WERI-Rb-1 (cell line): ENCODE measurements around the gene NMRK2.

Experiments used
- DNase-seq: peaks from one replicate; pipeline ENCODE4 v3.0.0-alpha.2; 2020
- H3K27ac ChIP-seq: fragments of 250-450 bp; sonication (Bioruptor Pico); 2 replicates; pipeline ENCODE4 v1.5.1; 2020; ENCODE audit warnings: mild to moderate bottlenecking, moderate library complexity
- H3K27me3 ChIP-seq: fragments of 250-450 bp; sonication (Bioruptor Pico); 2 replicates; pipeline ENCODE4 v1.5.1; 2021; ENCODE audit warnings: mild to moderate bottlenecking, low read depth, moderate library complexity; ENCODE audit not compliant: insufficient read depth, severe bottlenecking
- H3K36me3 ChIP-seq: fragments of 250-450 bp; sonication (Bioruptor Pico); 2 replicates; pipeline ENCODE4 v1.5.1; 2020; ENCODE audit warnings: mild to moderate bottlenecking, moderate library complexity
- H3K4me3 ChIP-seq: 2 replicates; pipeline ENCODE4 v1.5.1; 2011; ENCODE audit warnings: low read depth, mild to moderate bottlenecking, control low read depth, low read length
- H3K9me3 ChIP-seq: fragments of 250-450 bp; sonication (Bioruptor Pico); 2 replicates; pipeline ENCODE4 v1.5.1; 2021; ENCODE audit warnings: mild to moderate bottlenecking, moderate library complexity; ENCODE audit not compliant: severe bottlenecking
- TF ChIP-seq, protein P1 (sequence below): IDR thresholded peaks from 2 replicates; pipeline ENCODE4 v1.5.1; 2011; ENCODE audit warnings: low read depth, mild to moderate bottlenecking, control low read depth, inconsistent platforms, low read length

Gene NMRK2

DNA sequence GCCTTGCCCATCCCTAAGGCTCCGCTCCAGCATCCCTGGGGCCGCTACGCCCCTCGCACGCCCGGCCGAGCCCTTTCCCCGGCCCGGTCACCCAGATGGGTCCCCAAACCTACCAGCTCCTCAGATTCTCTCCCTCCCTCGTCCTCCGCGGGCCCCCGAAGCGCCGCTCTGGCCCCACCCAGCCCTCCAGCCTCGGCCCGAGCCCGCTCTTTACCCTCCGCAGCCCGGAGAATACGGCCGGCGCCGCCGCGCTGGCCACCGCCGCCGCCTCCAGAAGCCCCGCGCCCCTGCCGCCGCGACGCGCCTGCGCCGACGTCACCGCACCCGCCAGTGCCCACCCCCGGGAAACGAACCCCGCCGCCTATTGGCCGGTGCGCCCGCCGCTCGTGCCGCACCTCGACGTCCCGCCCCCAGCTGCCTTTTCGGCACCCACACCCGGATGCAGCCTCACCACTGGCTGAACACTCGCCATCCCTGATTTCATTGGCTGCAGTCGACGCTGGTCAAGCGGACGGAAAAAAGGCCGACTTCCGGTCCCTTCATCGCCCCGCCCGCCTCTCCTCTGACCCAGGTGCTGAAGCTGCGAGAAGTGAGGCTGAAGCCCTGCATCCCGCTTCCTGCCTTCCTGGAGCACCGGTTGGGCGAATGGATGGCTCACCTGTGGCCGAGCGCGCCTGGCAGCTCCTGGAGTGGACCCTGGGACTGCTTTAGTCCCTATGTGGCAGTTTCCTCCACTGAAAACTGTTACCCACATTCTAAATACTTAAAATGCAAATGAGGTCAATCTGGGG, 38.1 kb downstream of the NMRK2 start, which contains the start of gene DAPK3:
DAPK3 (minus strand) TSS at position 292 of the 791 bp plus-strand sequence. CDS start 1,364 bp downstream, outside the sequence.
- Histone ChIP-seq H3K4me3 (peak within 1 kb of the TSS; percentile 66), H3K27ac (peak within 1 kb of the TSS; percentile 83), H3K9me3 (no peaks in the 10 kb centered on the region), H3K27me3 (no peaks in the 10 kb centered on the region), H3K36me3 (peaks cover 51% of the 10 kb centered on the region)
- TF ChIP-seq, protein P1, sequence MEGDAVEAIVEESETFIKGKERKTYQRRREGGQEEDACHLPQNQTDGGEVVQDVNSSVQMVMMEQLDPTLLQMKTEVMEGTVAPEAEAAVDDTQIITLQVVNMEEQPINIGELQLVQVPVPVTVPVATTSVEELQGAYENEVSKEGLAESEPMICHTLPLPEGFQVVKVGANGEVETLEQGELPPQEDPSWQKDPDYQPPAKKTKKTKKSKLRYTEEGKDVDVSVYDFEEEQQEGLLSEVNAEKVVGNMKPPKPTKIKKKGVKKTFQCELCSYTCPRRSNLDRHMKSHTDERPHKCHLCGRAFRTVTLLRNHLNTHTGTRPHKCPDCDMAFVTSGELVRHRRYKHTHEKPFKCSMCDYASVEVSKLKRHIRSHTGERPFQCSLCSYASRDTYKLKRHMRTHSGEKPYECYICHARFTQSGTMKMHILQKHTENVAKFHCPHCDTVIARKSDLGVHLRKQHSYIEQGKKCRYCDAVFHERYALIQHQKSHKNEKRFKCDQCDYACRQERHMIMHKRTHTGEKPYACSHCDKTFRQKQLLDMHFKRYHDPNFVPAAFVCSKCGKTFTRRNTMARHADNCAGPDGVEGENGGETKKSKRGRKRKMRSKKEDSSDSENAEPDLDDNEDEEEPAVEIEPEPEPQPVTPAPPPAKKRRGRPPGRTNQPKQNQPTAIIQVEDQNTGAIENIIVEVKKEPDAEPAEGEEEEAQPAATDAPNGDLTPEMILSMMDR = no peak
- peak; percentile 98 for DNase-seq

DNA sequence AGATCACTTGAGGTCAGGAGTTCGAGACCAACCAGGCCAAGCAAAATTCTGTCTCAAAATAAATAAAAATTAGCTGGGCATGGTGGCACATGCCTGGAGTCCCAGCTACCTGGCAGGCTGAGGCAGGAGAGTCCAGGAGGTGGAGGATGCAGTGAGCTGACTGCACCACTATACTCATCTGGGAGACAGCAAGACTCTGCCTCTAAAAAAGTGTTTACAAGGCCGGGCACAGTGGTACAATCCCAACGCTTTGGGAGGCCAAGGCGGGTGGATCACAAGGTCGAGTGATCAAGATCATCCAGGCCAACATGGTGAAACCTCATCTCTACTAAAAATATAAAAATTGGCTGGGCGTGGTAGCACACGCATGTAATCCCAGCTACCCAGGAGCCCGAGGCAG, 42.3 kb downstream of the NMRK2 start:
- H3K27me3 ChIP-seq = no peaks in the 10 kb centered on the region
- H3K27ac ChIP-seq = no peak overlapping the region
- TF ChIP-seq, protein P1 = no peak
- no peaks in the 10 kb centered on the region for H3K9me3 ChIP-seq
- H3K4me3 ChIP-seq = no peak overlapping the region
- no peak for DNase-seq
- peaks cover 54% of the 10 kb centered on the region for H3K36me3 ChIP-seq

DNA sequence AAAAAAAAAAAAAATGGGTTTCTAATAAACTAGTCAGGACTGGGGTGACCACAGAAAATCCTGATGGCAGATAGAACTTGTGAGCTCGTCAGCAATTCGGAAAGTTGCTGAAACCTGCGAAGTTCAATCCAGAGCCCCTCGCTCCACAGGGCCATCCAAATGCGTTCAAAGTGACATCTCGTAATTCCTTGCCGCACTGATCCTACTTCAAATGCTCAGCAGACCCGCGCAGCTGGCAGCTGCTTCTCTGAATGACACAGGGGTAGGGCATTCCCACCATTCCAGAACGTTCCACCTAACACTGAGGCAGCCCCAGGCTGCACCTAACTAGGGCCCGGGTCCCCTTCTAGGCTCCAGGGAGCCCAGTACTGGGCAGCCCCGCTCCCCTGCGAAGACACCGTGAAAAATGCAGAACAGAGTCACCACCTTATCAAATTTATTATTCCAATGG, 42.8 kb downstream of the NMRK2 start:
- Histone ChIP-seq H3K9me3 (no peaks in the 10 kb centered on the region), H3K4me3 (no peak overlapping the region), H3K36me3 (peaks cover 59% of the 10 kb centered on the region), H3K27ac (no peak overlapping the region), H3K27me3 (no peaks in the 10 kb centered on the region)
- TF ChIP-seq, protein P1 = no peak
- no peak for DNase-seq

DNA sequence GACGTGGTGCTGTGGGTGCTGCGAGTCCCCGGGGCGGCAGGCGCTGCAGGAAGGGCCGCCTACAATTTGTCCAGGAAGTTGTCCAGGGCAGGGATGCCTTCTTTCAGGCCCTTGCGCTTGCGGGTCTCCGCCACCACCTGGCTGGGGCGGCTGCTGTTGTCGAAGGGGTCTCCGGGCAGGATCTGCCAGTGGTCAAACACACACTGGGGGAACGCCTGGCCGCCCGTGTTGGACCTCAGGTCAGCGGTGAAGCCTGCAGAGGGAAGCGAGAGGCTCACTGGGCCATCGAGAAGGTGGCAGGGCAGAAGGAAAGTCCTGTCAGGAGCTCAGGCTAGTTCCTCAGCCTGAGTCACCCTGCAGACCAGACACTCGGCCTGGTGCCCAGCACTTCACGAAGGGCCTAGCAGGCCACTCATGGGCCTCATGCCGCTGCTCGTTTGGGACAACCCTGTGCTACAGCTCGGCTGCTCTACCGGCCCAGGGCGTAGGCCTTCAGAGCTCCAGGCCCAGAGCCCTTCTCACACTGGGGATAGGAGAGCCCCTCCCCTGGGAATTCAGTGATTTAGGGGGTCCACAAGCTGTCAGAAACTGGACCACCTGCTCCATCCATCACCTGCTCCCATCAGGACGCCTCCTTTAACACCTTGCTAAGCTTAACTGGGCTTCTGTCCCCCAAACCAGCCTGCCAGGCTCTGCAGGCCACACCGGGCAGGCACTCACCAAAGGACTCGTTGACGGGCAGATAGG, 43.8 kb downstream of the NMRK2 start:
- Histone ChIP-seq H3K9me3 (no peaks in the 10 kb centered on the region), H3K27me3 (no peaks in the 10 kb centered on the region), H3K4me3 (no peak overlapping the region), H3K36me3 (peaks cover 69% of the 10 kb centered on the region), H3K27ac (no peak overlapping the region)
- TF ChIP-seq, protein P1 = no peak
- no peak for DNase-seq

DNA sequence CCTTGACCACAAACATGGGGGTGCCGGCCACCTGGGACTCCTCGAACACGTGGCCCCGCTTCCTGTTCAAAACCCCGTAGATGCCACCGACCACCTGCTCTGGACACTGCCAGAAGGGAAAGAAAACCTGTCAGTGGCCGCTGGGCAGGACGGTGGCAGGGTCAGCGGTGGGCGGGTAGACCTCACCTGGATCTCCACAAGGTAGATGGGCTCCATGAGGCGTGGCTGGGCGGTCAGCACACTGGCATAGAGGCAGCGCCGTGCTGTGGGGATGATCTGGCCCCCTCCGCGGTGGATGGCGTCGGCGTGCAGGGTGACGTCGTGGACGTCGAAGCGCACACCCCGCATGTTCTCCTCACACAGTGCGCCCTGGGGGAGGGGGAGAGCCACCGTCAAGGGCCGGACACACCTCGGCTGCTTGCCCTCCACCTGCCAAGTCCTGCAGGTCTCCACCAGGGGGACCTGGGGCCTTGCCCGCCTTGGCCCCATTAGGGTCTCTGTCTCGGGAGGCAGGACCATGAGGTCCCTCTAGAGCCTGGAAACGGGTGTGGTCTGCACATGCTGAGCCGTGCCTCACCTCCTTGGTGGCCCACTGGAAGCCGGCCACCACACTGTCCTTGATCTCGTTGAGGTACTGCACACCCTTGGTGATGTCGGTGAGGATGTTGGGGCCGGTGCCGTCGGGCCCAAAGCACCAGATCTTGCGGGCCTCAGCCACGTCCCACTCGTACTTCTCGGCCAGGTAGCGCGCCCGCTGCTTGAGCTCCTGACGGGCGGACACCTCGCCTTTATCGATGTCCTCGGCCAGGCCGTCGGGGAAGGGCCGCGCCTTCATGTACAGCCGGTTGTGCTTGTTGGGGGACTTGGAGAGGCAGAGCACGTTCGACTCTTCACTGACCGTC, 44.6 kb downstream of the NMRK2 start:
- TF ChIP-seq, protein P1 = peak; percentile 25; the same call in 1 of the 2 replicates
- H3K27me3 ChIP-seq = no peaks in the 10 kb centered on the region
- H3K36me3 ChIP-seq = peaks cover 76% of the 10 kb centered on the region
- no peaks in the 10 kb centered on the region for H3K9me3 ChIP-seq
- no peak for DNase-seq
- no peak overlapping the region for H3K27ac ChIP-seq
- no peak overlapping the region for H3K4me3 ChIP-seq
